Lower leg skin (tissue), 4 donors: ENCODE data around the gene TESMIN. TPM values are rescaled to one million over a fixed set of nuclear protein-coding genes. Genes with fewer than 3 reads are reported as not detected.

Source experiments
- DNase-seq, 2 donors: peaks; one replicate each; pipeline ENCODE4 v3.0.0-alpha.2; 2019; ENCODE audit warnings: low spot score in 2 of 2
- H3K4me3 ChIP-seq: fragments of 200-600 bp; sonication (generic); 2 replicates; pipeline ENCODE4 v1.5.1; 2017; ENCODE audit warnings: mild to moderate bottlenecking, low read depth; ENCODE audit not compliant: poor library complexity, severe bottlenecking
- POLR2A ChIP-seq, 2 donors: fragments of 450-650 bp; IDR thresholded peaks; one replicate each; pipeline ENCODE4 v1.6.1; 2016 to 2017; ENCODE audit warnings: antibody characterized with exemption in 2 of 2, mild to moderate bottlenecking in 1 of 2, moderate library complexity in 1 of 2
- WGBS, 2 donors: methylation state at CpG; one replicate each; pipeline ENCODE4 v1.1.5; 2018; 5-methylcytosine and 5-hydroxymethylcytosine counted together
- intact Hi-C: fragments of 100-400 bp; cut with DNase I; formaldehyde crosslinking; loops from one replicate; pipeline ENCODE4 v1.15.0; 2023; ENCODE audit warnings: low total_unique reads
- total RNA-seq, 4 donors: library from RNA; depleted of rRNA; stranded (reverse); fragments of >200 nt; gene quantifications; one replicate each; pipeline ENCODE4 v1.1.0, GENCODE V29; 2016
- TF ChIP-seq, protein P1 (sequence below), 3 donors: fragments of 450-650 bp; IDR thresholded peaks; one replicate each; pipeline ENCODE4 v1.5.1; 2016; ENCODE audit warnings: antibody characterized with exemption in 3 of 3, mild to moderate bottlenecking in 3 of 3, moderate library complexity in 2 of 3

Gene TESMIN
- total RNA-seq, 4 donors from 2014 or later: 1.3 to 3.9 (median 2.0) TPM

GRCh38 chr11:68774194-68774585 lies 22.9 kb upstream of the TESMIN start:
- TF ChIP-seq, protein P1, sequence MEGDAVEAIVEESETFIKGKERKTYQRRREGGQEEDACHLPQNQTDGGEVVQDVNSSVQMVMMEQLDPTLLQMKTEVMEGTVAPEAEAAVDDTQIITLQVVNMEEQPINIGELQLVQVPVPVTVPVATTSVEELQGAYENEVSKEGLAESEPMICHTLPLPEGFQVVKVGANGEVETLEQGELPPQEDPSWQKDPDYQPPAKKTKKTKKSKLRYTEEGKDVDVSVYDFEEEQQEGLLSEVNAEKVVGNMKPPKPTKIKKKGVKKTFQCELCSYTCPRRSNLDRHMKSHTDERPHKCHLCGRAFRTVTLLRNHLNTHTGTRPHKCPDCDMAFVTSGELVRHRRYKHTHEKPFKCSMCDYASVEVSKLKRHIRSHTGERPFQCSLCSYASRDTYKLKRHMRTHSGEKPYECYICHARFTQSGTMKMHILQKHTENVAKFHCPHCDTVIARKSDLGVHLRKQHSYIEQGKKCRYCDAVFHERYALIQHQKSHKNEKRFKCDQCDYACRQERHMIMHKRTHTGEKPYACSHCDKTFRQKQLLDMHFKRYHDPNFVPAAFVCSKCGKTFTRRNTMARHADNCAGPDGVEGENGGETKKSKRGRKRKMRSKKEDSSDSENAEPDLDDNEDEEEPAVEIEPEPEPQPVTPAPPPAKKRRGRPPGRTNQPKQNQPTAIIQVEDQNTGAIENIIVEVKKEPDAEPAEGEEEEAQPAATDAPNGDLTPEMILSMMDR (IDR thresholded peaks at IDR 0.05): no peak
- TF ChIP-seq POLR2A (IDR thresholded peaks at IDR 0.05): no peak
- DNase-seq: no peak
- H3K4me3 ChIP-seq: no peak overlapping the region
- intact Hi-C loops: no loop called here
- 89 to 91% methylated on average over 9 of the region's 9 CpGs for WGBS, 2 donors

DNA sequence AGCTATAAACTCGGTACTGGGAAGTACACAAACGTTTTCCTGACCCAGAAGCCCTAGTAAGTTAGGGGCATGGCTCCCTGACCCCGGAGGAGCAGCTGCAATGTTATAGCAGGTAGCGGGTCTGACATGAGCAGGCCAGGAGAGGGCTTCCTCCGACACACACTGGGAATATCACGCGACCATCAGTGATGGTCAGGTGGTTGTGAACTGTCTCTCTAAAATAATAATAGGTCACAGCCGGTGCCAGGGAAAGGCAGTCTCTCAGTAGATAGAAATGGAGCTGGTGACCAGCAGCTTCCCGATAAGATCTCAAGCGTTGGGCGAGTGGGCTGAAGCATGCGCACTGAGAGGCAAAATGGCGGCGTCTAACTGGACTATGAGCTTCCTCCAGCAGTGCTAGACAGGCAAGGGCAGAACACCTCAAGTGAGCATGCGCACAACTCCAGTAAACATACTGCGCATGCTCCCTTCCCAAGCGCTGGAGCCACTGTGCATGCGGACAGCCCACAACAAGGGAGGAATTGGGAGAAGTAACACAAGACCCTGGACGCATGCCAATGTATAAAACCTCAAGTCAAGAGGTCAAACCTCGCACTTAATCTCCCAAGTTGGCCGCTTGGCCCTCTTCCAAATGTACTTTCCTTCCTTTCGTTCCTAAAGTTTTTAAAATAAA lies 22.3 kb upstream of the TESMIN start:
- 84 to 88% methylated on average over 22 of the region's 22 CpGs for WGBS, 2 donors
- no peak overlapping the region for H3K4me3 ChIP-seq
- intact Hi-C loops: no loop called here
- TF ChIP-seq, protein P1 (IDR thresholded peaks at IDR 0.05): no peak
- TF ChIP-seq POLR2A (IDR thresholded peaks at IDR 0.05): no peak
- no peak for DNase-seq

GRCh38 chr11:68772936-68773335 lies 21.6 kb upstream of the TESMIN start:
- DNase-seq: no peak
- WGBS, 2 donors: 94 to 95% methylated on average over 20 of the region's 20 CpGs
- intact Hi-C loops: no loop called here
- TF ChIP-seq POLR2A (IDR thresholded peaks at IDR 0.05): no peak
- TF ChIP-seq, protein P1 (IDR thresholded peaks at IDR 0.05): no peak
- no peak overlapping the region for H3K4me3 ChIP-seq

GRCh38 chr11:68770781-68771180 lies 19.5 kb upstream of the TESMIN start:
- no peak overlapping the region for H3K4me3 ChIP-seq
- TF ChIP-seq, protein P1 (IDR thresholded peaks at IDR 0.05): no peak
- TF ChIP-seq POLR2A (IDR thresholded peaks at IDR 0.05): no peak
- no peak for DNase-seq
- 84 to 88% methylated on average over 12 of the region's 12 CpGs for WGBS, 2 donors
- intact Hi-C loops: no loop called here

- WGBS, 2 donors: 92 to 95% methylated on average over 11 of the region's 11 CpGs
- TF ChIP-seq, protein P1 (IDR thresholded peaks at IDR 0.05): no peak
- TF ChIP-seq POLR2A (IDR thresholded peaks at IDR 0.05): no peak
- H3K4me3 ChIP-seq: no peak overlapping the region
- intact Hi-C loops: no loop called here
- no peak for DNase-seq
These were observed 16.4 kb upstream of the TESMIN start for GRCh38 chr11:68767672-68768071.

DNA sequence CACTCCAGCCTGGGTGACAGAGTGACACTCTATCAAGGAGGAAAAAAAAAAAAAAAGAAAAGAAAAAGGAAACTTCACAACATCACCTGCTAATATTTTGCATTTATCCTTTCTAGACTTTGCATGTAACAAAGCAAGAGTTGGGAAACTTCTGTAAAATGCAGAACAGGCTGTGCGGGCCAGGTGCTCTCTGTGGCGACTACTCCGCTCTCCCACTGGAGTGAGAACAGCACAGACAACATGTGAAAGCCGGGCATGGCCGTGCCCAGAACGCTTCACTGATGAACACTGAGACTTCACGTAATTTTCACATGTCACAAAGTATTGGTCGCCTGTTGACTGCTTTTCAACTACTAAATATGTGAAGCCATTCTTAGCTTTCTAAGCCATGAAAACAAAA lies 15.5 kb upstream of the TESMIN start:
- intact Hi-C loops: no loop called here
- no peak for DNase-seq
- TF ChIP-seq, protein P1 (IDR thresholded peaks at IDR 0.05): no peak
- TF ChIP-seq POLR2A (IDR thresholded peaks at IDR 0.05): no peak
- WGBS, 2 donors: 97% methylated on average over 8 of the region's 8 CpGs
- H3K4me3 ChIP-seq: no peak overlapping the region
